Type B pancreatic cell (in vitro differentiated cells): Measurements from ENCODE around the gene LARP1. TPM values are rescaled to one million over a fixed set of nuclear protein-coding genes. Genes with fewer than 3 reads are reported as not detected.

Source experiments
- DNase-seq: peaks from one replicate; pipeline ENCODE4 v3.0.0; 2021; ENCODE audit warnings: mixed read lengths; ENCODE audit not compliant: unreplicated experiment; ENCODE audit errors: extremely low spot score
- H3K27ac Mint-ChIP-seq: 2 replicates; pipeline ENCODE4 v1.8.0; 2021; ENCODE audit warnings: mild to moderate bottlenecking, mixed read lengths
- H3K27me3 Mint-ChIP-seq: 2 replicates; pipeline ENCODE4 v1.8.0; 2021; ENCODE audit warnings: mixed read lengths
- H3K36me3 Mint-ChIP-seq: 2 replicates; pipeline ENCODE4 v1.8.0; 2021; ENCODE audit warnings: mixed read lengths
- H3K4me1 Mint-ChIP-seq: one replicate; pipeline ENCODE4 v1.8.0; 2021; ENCODE audit warnings: mixed read lengths; ENCODE audit not compliant: unreplicated experiment
- H3K4me3 Mint-ChIP-seq: 2 replicates; pipeline ENCODE4 v1.8.0; 2021; ENCODE audit warnings: mild to moderate bottlenecking, mixed read lengths
- H3K9me3 Mint-ChIP-seq: 2 replicates; pipeline ENCODE4 v1.8.0; 2021; ENCODE audit warnings: mixed read lengths
- total RNA-seq: library from RNA; stranded (reverse); gene quantifications from 2 replicates; pipeline ENCODE4 v1.2.1, GENCODE V29; 2021; ENCODE audit warnings: low replicate concordance
- TF ChIP-seq, protein P1 (sequence below): fragments of 200-600 bp; sonication (generic); conservative IDR thresholded peaks from 2 replicates; pipeline ENCODE4 v1.5.0; 2021; ENCODE audit warnings: antibody characterized with exemption, mild to moderate bottlenecking

The LARP1 gene
- total RNA-seq, 1 donor from 2014 or later, result 220 TPM

DNA sequence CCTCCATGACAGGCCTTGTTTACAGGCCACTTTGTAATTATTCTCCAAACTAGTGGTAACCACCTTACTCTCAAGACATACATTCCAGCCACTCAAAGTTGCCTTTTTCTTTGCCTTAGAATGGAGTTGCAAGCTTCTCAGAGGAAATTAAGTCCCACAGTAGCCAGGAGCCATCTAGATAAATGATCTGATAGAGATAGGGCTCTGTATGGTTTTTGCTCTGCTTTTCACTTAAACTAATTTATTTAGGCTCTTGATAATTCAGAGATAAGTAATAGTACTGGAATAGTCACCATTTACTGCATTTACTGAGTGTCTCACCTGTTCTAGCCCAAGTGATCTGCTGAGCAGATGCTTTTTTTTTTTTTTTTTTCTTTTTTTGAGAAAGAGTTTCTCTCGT, 7.5 kb downstream of the LARP1 start:
- H3K4me1 Mint-ChIP-seq, result peaks cover 67% of the 10 kb centered on the region
- no peak for DNase-seq
- H3K9me3 Mint-ChIP-seq, result no peaks in the 10 kb centered on the region
- H3K4me3 Mint-ChIP-seq, result no peak overlapping the region
- H3K27me3 Mint-ChIP-seq, result no peaks in the 10 kb centered on the region
- TF ChIP-seq, protein P1, sequence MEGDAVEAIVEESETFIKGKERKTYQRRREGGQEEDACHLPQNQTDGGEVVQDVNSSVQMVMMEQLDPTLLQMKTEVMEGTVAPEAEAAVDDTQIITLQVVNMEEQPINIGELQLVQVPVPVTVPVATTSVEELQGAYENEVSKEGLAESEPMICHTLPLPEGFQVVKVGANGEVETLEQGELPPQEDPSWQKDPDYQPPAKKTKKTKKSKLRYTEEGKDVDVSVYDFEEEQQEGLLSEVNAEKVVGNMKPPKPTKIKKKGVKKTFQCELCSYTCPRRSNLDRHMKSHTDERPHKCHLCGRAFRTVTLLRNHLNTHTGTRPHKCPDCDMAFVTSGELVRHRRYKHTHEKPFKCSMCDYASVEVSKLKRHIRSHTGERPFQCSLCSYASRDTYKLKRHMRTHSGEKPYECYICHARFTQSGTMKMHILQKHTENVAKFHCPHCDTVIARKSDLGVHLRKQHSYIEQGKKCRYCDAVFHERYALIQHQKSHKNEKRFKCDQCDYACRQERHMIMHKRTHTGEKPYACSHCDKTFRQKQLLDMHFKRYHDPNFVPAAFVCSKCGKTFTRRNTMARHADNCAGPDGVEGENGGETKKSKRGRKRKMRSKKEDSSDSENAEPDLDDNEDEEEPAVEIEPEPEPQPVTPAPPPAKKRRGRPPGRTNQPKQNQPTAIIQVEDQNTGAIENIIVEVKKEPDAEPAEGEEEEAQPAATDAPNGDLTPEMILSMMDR, result no peak
- H3K36me3 Mint-ChIP-seq, result no peaks in the 10 kb centered on the region
- H3K27ac Mint-ChIP-seq, result no peak overlapping the region

DNA sequence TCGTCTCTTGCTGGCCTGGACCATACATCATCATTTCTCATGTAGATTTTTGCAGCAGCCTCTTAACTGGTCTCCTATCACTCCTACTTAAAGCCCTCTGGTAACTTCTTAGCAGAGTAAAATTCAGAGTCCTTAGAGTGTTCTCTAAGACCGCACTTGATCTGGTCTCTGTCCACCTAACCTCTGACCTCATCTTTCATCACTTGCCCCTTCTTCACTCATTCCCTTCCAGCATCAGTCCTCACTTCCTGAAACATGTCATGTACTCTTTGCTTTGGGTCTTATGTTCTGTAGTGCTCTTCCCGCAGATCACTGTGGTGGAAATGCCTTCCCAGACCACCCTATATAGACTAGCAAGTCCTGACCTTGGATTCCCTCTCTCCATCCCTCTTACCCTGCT, 9.8 kb downstream of the LARP1 start:
- DNase-seq, result no peak
- TF ChIP-seq, protein P1, result no peak
- no peak overlapping the region for H3K4me3 Mint-ChIP-seq
- no peaks in the 10 kb centered on the region for H3K27me3 Mint-ChIP-seq
- no peaks in the 10 kb centered on the region for H3K36me3 Mint-ChIP-seq
- no peaks in the 10 kb centered on the region for H3K9me3 Mint-ChIP-seq
- peaks cover 65% of the 10 kb centered on the region for H3K4me1 Mint-ChIP-seq
- no peak overlapping the region for H3K27ac Mint-ChIP-seq

DNA sequence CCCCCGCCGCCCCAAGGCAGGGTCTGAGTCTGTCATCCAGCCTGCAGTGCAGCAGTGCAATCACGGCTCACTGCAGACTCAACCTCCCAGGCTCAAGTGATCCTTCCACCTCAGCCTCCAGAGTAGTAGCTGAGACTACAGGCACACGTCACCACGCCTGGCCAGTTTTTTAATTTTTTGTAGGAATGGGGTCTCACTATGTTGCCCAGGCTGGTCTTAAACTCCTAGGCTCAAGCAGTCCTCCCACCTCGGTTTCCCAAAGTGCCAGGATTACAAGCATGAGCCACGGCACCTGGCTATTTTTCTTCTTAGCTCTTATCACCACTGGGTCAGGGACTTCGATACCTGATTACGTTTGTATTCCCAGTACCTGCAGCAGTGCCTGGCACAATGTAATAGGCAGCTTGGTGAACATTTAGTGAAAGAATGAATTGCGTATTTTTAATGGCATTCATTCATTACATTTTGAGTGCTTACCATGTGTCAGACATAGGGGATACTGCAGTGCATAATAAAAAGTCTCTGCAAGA, 10.3 kb downstream of the LARP1 start:
- peak overlapping the region; percentile 10 for H3K27ac Mint-ChIP-seq
- no peaks in the 10 kb centered on the region for H3K36me3 Mint-ChIP-seq

DNA sequence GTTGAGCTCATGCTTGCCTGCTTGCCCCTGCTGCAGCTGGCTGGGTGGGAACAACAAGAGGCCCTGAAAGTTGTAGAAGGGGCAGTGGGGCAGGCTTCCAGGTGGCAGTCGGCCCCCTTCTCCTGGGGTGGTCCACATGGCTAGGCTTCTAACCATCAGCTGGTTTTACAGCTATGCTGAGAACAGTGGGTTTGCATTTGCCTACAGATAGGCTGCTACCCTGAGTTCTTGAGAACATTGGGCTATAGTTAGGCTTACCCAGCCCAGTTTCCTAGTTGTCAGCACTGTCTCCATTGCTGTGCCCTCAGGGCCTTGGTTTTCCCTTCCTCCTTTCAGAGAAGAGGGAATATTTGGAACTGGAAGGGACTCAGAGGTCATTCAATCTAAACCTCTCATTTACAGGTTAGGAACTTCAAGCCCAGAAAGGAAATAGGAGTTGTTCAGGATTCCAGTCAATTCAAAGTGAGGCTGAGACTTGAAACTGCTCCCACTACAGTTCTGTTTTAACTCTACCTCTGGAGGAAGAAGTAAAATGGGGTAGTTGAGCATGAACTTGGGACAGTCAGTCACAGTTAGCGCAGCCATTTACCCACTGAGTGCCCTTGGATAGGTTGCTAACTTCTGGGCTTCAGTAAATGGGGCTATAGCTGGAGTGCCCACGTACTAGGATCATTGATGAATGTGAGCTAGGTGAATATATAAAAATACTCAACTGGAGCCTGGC, 11.5 kb downstream of the LARP1 start:
- Mint-ChIP-seq H3K27me3 (no peaks in the 10 kb centered on the region), H3K9me3 (no peaks in the 10 kb centered on the region), H3K27ac (no peak overlapping the region), H3K36me3 (no peaks in the 10 kb centered on the region), H3K4me1 (peaks cover 60% of the 10 kb centered on the region), H3K4me3 (no peak overlapping the region)
- TF ChIP-seq, protein P1, result no peak
- no peak for DNase-seq

More for the DNA sequence above, 10.3 kb downstream of the LARP1 start:
- TF ChIP-seq, protein P1, result no peak
- no peak for DNase-seq
- Mint-ChIP-seq H3K4me1 (peaks cover 65% of the 10 kb centered on the region), H3K9me3 (no peaks in the 10 kb centered on the region), H3K4me3 (no peak overlapping the region), H3K27me3 (no peaks in the 10 kb centered on the region)

GRCh38 chr5:154767576-154767975, 12.4 kb downstream of the LARP1 start:
- H3K27me3 Mint-ChIP-seq, result no peaks in the 10 kb centered on the region
- H3K4me1 Mint-ChIP-seq, result peaks cover 59% of the 10 kb centered on the region
- H3K9me3 Mint-ChIP-seq, result no peaks in the 10 kb centered on the region
- no peaks in the 10 kb centered on the region for H3K36me3 Mint-ChIP-seq
- H3K4me3 Mint-ChIP-seq, result no peak overlapping the region
- DNase-seq, result no peak
- TF ChIP-seq, protein P1, result no peak
- no peak overlapping the region for H3K27ac Mint-ChIP-seq
